GM12878 (cell line): ENCODE results near the gene TSPYL4. TPM values are rescaled to one million over a fixed set of nuclear protein-coding genes. Genes with fewer than 3 reads are reported as not detected.

Experiments
- BHLHE40 ChIP-seq, 2 experiments: fragments of 450-650 bp in 1 of 2; IDR thresholded peaks; 2 replicates each; pipeline ENCODE4 v1.6.1; 2011 to 2017; ENCODE audit warnings: low read depth in 2 of 2, borderline replicate concordance in 1 of 2, improper control_type of control experiment in 1 of 2, low read length in 1 of 2, mild to moderate bottlenecking in 1 of 2
- BMI1 ChIP-seq: fragments of 450-650 bp; IDR thresholded peaks from 2 replicates; pipeline ENCODE4 v1.6.1; 2016; ENCODE audit warnings: mild to moderate bottlenecking, moderate library complexity, borderline replicate concordance
- CEBPZ ChIP-seq: fragments of 150-350 bp; IDR thresholded peaks from 2 replicates; pipeline ENCODE4 v1.6.1; 2016; ENCODE audit warnings: low read depth, low read length
- CREM ChIP-seq: IDR thresholded peaks from 2 replicates; pipeline ENCODE4 v1.6.1; 2014; ENCODE audit warnings: antibody characterized with exemption, low read depth
- EED ChIP-seq: sonication (generic); IDR thresholded peaks from 2 replicates; pipeline ENCODE4 v1.6.1; 2016; ENCODE audit warnings: antibody characterized with exemption, low read depth
- HDAC6 ChIP-seq: fragments of 200-600 bp; sonication (generic); IDR thresholded peaks from one replicate; pipeline ENCODE4 v1.8.0; 2017; ENCODE audit warnings: antibody characterized with exemption; ENCODE audit not compliant: unreplicated experiment
- IKZF2 ChIP-seq, 2 experiments: fragments of 450-650 bp; IDR thresholded peaks; 2 replicates each; pipeline ENCODE4 v1.6.1; 2017; ENCODE audit warnings: mild to moderate bottlenecking in 2 of 2, moderate library complexity in 2 of 2
- KDM1A ChIP-seq: fragments of 200-600 bp; sonication (generic); IDR thresholded peaks from 2 replicates; pipeline ENCODE4 v1.6.1; 2016; ENCODE audit warnings: borderline replicate concordance
- MEF2B ChIP-seq: fragments of 450-650 bp; IDR thresholded peaks from 2 replicates; pipeline ENCODE4 v1.6.1; 2018; ENCODE audit warnings: mild to moderate bottlenecking, moderate library complexity; ENCODE audit not compliant: partially characterized antibody, poor library complexity, severe bottlenecking
- REST ChIP-seq: IDR thresholded peaks from 2 replicates; pipeline ENCODE4 v1.6.1; 2012; ENCODE audit warnings: mild to moderate bottlenecking, low read depth, low read length
- RUNX3 ChIP-seq: IDR thresholded peaks from 2 replicates; pipeline ENCODE4 v1.6.1; 2012; ENCODE audit warnings: low read length, inconsistent platforms
- SIX5 ChIP-seq: IDR thresholded peaks from 2 replicates; pipeline ENCODE4 v1.6.1; 2011; ENCODE audit warnings: mild to moderate bottlenecking, low read depth, low read length, moderate library complexity; ENCODE audit not compliant: severe bottlenecking
- ZNF592 ChIP-seq: fragments of 450-650 bp; IDR thresholded peaks from 2 replicates; pipeline ENCODE4 v1.6.1; 2017; ENCODE audit warnings: mild to moderate bottlenecking, moderate library complexity
- polyA plus RNA-seq, 11 experiments: library from polyadenylated mRNA; depleted of rRNA in 4 of 11; unstranded in 6 of 11; stranded (reverse) in 5 of 11; fragments of >200 nt; fragmentation: Nextera tagmentation in 4 of 11; fragmentation: Illumina TruSeq in 1 of 11; extraction: Ambion mirVana in 4 of 11; extraction: Trizol in 1 of 11; gene quantifications; 1 replicate in 1 of 11; 2 replicates in 10 of 11; pipeline versions ENCODE4 v1.2.1 to v1.2.3, GENCODE V29; 2011 to 2016; ENCODE audit warnings: inconsistent platforms in 2 of 11, missing spikeins in 2 of 11, low read depth in 1 of 11
- total RNA-seq, 4 experiments: library from RNA; depleted of rRNA in 3 of 4; stranded (reverse); fragments of >200 nt in 3 of 4; fragmentation: Illumina TruSeq in 1 of 4; extraction: Trizol in 1 of 4; gene quantifications; 2 replicates each; pipeline versions ENCODE4 v1.2.1 to v1.2.3, GENCODE V29; 2013 to 2021
- TF ChIP-seq, protein P1 (sequence below): IDR thresholded peaks from 2 replicates; pipeline ENCODE4 v1.6.1; 2011; ENCODE audit warnings: mild to moderate bottlenecking, low read depth, low read length, moderate library complexity; ENCODE audit not compliant: insufficient replicate concordance
- TF ChIP-seq, protein P2 (sequence below): fragments of 450-650 bp; IDR thresholded peaks from 2 replicates; pipeline ENCODE4 v1.6.1; 2016; ENCODE audit warnings: mild to moderate bottlenecking

The TSPYL4 gene
- total and polyA plus RNA-seq, 10 of the 15 experiments (the other 5 are each of a cell fraction or from before 2014, with no cell fraction given): 1.5 to 27.6 (median 20.0) TPM

- TF ChIP-seq, protein P1, sequence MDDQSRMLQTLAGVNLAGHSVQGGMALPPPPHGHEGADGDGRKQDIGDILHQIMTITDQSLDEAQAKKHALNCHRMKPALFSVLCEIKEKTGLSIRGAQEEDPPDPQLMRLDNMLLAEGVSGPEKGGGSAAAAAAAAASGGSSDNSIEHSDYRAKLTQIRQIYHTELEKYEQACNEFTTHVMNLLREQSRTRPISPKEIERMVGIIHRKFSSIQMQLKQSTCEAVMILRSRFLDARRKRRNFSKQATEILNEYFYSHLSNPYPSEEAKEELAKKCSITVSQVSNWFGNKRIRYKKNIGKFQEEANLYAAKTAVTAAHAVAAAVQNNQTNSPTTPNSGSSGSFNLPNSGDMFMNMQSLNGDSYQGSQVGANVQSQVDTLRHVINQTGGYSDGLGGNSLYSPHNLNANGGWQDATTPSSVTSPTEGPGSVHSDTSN: no peak
- TF ChIP-seq MEF2B: peak; percentile 15
- TF ChIP-seq CEBPZ: no peak
- peak; percentile 4 to 39; a peak in 1 of 4 replicates for TF ChIP-seq BHLHE40 (IDR thresholded peaks at IDR 0.05; ENCODE audit: borderline replicate concordance in 1 of 2, low read depth in 2 of 2, low read length in 1 of 2)
- no peak for TF ChIP-seq ZNF592
- TF ChIP-seq, protein P2, sequence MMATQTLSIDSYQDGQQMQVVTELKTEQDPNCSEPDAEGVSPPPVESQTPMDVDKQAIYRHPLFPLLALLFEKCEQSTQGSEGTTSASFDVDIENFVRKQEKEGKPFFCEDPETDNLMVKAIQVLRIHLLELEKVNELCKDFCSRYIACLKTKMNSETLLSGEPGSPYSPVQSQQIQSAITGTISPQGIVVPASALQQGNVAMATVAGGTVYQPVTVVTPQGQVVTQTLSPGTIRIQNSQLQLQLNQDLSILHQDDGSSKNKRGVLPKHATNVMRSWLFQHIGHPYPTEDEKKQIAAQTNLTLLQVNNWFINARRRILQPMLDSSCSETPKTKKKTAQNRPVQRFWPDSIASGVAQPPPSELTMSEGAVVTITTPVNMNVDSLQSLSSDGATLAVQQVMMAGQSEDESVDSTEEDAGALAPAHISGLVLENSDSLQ: peak; percentile 48; the same call in 1 of the 2 replicates
- TF ChIP-seq KDM1A: no peak
- TF ChIP-seq SIX5: no peak
- peak; percentile 95 for TF ChIP-seq BMI1
- no peak for TF ChIP-seq HDAC6
- no peak; the same call in 1 of the 2 replicates for TF ChIP-seq EED
- TF ChIP-seq RUNX3: peak; percentile 3
- TF ChIP-seq REST: no peak
- TF ChIP-seq CREM: peak; percentile 97
- peak; percentile 13 to 20; a peak in 1 of 4 replicates for TF ChIP-seq IKZF2 (IDR thresholded peaks at IDR 0.05)
Observed at GRCh38 chr6:116253505-116254296, at the start of gene TSPYL4 (continued).
